IMR-90 (cell line): ENCODE results near the gene NSUN6. TPM values are rescaled to one million over a fixed set of nuclear protein-coding genes. Genes with fewer than 3 reads are reported as not detected.

ENCODE experiments used
- ATAC-seq: fragments of 200-7000 bp; cut with Tn5 transposase; 2 replicates; pipeline ENCODE4 v1.9.1; 2020; ENCODE audit warnings: low read depth, mild to moderate bottlenecking, moderate library complexity
- BruUV-seq: library from RNA; stranded (reverse); fragments of 400-500 nt; replicated peaks from 2 replicates; lab custom pipeline; 2021; lab: Mats Ljungman, UMichigan
- CTCF ChIA-PET: fragments of 300-600 bp; formaldehyde crosslinking; extraction: SDS; loops from one replicate; lab custom pipeline; 2021; ENCODE audit warnings: antibody characterized with exemption; lab: Yijun Ruan, JAX
- POLR2A ChIA-PET: fragments of 300-600 bp; sonication (Branson Sonifier 250); formaldehyde crosslinking; loops from one replicate; lab custom pipeline; 2022; ENCODE audit warnings: antibody characterized with exemption; ENCODE audit not compliant: unreplicated experiment; lab: Charles Lee
- DNase-seq: peaks from one replicate; pipeline ENCODE4 v3.0.0; 2013
- H2AFZ ChIP-seq: replicated peaks from 2 replicates; pipeline ENCODE3; 2013; ENCODE audit warnings: low read length, mild to moderate bottlenecking; ENCODE audit not compliant: poor library complexity
- H2AK5ac ChIP-seq: 2 replicates; pipeline ENCODE4 v1.6.1; 2013; ENCODE audit warnings: low read depth, low read length, inconsistent platforms
- H2AK9ac ChIP-seq: replicated peaks from 2 replicates; pipeline ENCODE3; 2013; ENCODE audit warnings: mild to moderate bottlenecking, low read depth, low read length, moderate library complexity; ENCODE audit not compliant: poor library complexity
- H2BK120ac ChIP-seq: 2 replicates; pipeline ENCODE4 v1.6.1; 2013; ENCODE audit warnings: low read depth, low read length, inconsistent platforms
- H2BK15ac ChIP-seq: 3 replicates; pipeline ENCODE4 v1.6.1; 2013; ENCODE audit warnings: low read depth, low read length, inconsistent platforms
- H2BK20ac ChIP-seq: 2 replicates; pipeline ENCODE4 v1.6.1; 2013; ENCODE audit warnings: low read depth, mild to moderate bottlenecking, inconsistent platforms, low read length, moderate library complexity
- H2BK5ac ChIP-seq: 2 replicates; pipeline ENCODE4 v1.6.1; 2013; ENCODE audit warnings: mild to moderate bottlenecking, low read depth, low read length, inconsistent platforms; ENCODE audit not compliant: poor library complexity, severe bottlenecking
- H3K14ac ChIP-seq: replicated peaks from 2 replicates; pipeline ENCODE4 v1.6.1; 2013; ENCODE audit warnings: low read depth, low read length, inconsistent platforms
- H3K18ac ChIP-seq: 2 replicates; pipeline ENCODE4 v1.6.1; 2013; ENCODE audit warnings: low read depth, low read length, control low read depth
- H3K23ac ChIP-seq: 2 replicates; pipeline ENCODE4 v1.6.1; 2013; ENCODE audit warnings: low read depth, low read length, inconsistent platforms
- H3K27ac ChIP-seq: 2 replicates; pipeline ENCODE4 v1.5.1; 2013; ENCODE audit warnings: mild to moderate bottlenecking, control low read depth, low read length; ENCODE audit not compliant: insufficient read depth
- H3K27me3 ChIP-seq: 2 replicates; pipeline ENCODE4 v1.6.1; 2013; ENCODE audit warnings: low read length; ENCODE audit not compliant: control insufficient read depth, insufficient read depth
- H3K36me3 ChIP-seq: 2 replicates; pipeline ENCODE4 v1.6.1; 2013; ENCODE audit warnings: low read length, mixed read lengths; ENCODE audit not compliant: control insufficient read depth, insufficient read depth
- H3K4ac ChIP-seq: 2 replicates; pipeline ENCODE4 v1.6.1; 2013; ENCODE audit warnings: low read depth, low read length, inconsistent platforms
- H3K4me1 ChIP-seq: 2 replicates; pipeline ENCODE4 v1.6.1; 2013; ENCODE audit warnings: low read length, mixed read lengths; ENCODE audit not compliant: control insufficient read depth, insufficient read depth
- H3K4me2 ChIP-seq: 2 replicates; pipeline ENCODE4 v1.6.1; 2013; ENCODE audit warnings: low read depth, mild to moderate bottlenecking, control low read depth, low read length, moderate library complexity
- H3K4me3 ChIP-seq: 2 replicates; pipeline ENCODE4 v1.5.1; 2013; ENCODE audit warnings: low read depth, mild to moderate bottlenecking, control low read depth, low read length, moderate library complexity; ENCODE audit not compliant: insufficient read depth
- H3K56ac ChIP-seq: 2 replicates; pipeline ENCODE4 v1.6.1; 2013; ENCODE audit warnings: low read length, inconsistent platforms; ENCODE audit not compliant: insufficient read depth; ENCODE audit errors: extremely low read depth
- H3K79me1 ChIP-seq, 2 experiments: 2 replicates each; pipeline ENCODE4 v1.6.1; 2013; ENCODE audit warnings: low read length in 2 of 2, inconsistent platforms in 1 of 2, low read depth in 1 of 2
- H3K9ac ChIP-seq: 2 replicates; pipeline ENCODE4 v1.6.1; 2013; ENCODE audit warnings: low read depth, low read length, control low read depth
- H3K9me1 ChIP-seq: 2 replicates; pipeline ENCODE4 v1.6.1; 2013; ENCODE audit warnings: low read length, inconsistent platforms; ENCODE audit not compliant: insufficient read depth
- H3K9me3 ChIP-seq: 2 replicates; pipeline ENCODE4 v1.6.1; 2013; ENCODE audit warnings: low read length; ENCODE audit not compliant: control insufficient read depth, insufficient read depth
- H4K20me1 ChIP-seq: 2 replicates; pipeline ENCODE4 v1.6.1; 2013; ENCODE audit warnings: low read length, inconsistent platforms; ENCODE audit not compliant: insufficient read depth
- H4K5ac ChIP-seq: 2 replicates; pipeline ENCODE4 v1.6.1; 2013; ENCODE audit warnings: mild to moderate bottlenecking, low read depth, low read length, control low read depth
- H4K8ac ChIP-seq, 2 experiments: 2 replicates each; pipeline ENCODE4 v1.6.1; 2013; ENCODE audit warnings: low read depth in 2 of 2, low read length in 2 of 2, control low read depth in 1 of 2, inconsistent platforms in 1 of 2
- H4K91ac ChIP-seq: 2 replicates; pipeline ENCODE4 v1.6.1; 2013; ENCODE audit warnings: low read depth, low read length, inconsistent platforms; ENCODE audit not compliant: insufficient read depth
- BHLHE40 ChIP-seq: fragments of 150-350 bp; IDR thresholded peaks from 2 replicates; pipeline ENCODE4 v1.6.1; 2016; ENCODE audit warnings: mild to moderate bottlenecking, low read depth, low read length
- CHD1 ChIP-seq: IDR thresholded peaks from 2 replicates; pipeline ENCODE4 v1.6.1; 2012; ENCODE audit warnings: low read depth, low read length, improper control_type of control experiment
- MAZ ChIP-seq: IDR thresholded peaks from 2 replicates; pipeline ENCODE4 v1.6.1; 2012; ENCODE audit warnings: low read depth, mild to moderate bottlenecking, low read length, improper control_type of control experiment, moderate library complexity, borderline replicate concordance
- MXI1 ChIP-seq: IDR thresholded peaks from 2 replicates; pipeline ENCODE4 v1.6.1; 2012; ENCODE audit warnings: low read depth, mild to moderate bottlenecking, low read length, moderate library complexity, borderline replicate concordance
- NFE2L2 ChIP-seq: fragments of 150-350 bp; IDR thresholded peaks from 2 replicates; pipeline ENCODE4 v1.6.1; 2016; ENCODE audit warnings: low read depth, mild to moderate bottlenecking, low read length
- WGBS, 2 experiments: methylation state at CpG; one replicate each; pipeline versions ENCODE4 v1.1.5 to v1.1.7; 2013; ENCODE audit warnings: missing lambda C conversion rate in 2 of 2; ENCODE audit not compliant: insufficient read length in 1 of 2; ENCODE audit errors: extremely low coverage in 2 of 2; 5-methylcytosine and 5-hydroxymethylcytosine counted together
- dilution Hi-C: fragments of 300-500 bp; cut with HindIII; formaldehyde crosslinking; loops from one replicate; pipeline ENCODE4 v1.14.3; 2018; ENCODE audit warnings: low sequenced_read_pairs; ENCODE audit not compliant: unreplicated experiment
- in situ Hi-C: fragments of 300-500 bp; cut with MboI; formaldehyde crosslinking; loops from 3 replicates; pipeline ENCODE4 v1.14.3; 2019; ENCODE audit warnings: low sequenced_read_pairs, inconsistent platforms, mixed read lengths
- intact Hi-C: fragments of 100-400 bp; cut with micrococcal nuclease; formaldehyde crosslinking; loops from 2 replicates; pipeline ENCODE4 v1.10.0; 2022
- polyA plus RNA-seq, 3 experiments: library from polyadenylated mRNA; depleted of rRNA; stranded (reverse); fragments of >200 nt; gene quantifications; 2 replicates each; pipeline ENCODE4 v1.2.3, GENCODE V29; 2012; ENCODE audit warnings: low replicate concordance in 1 of 3
- total RNA-seq: library from RNA; depleted of rRNA; stranded (reverse); fragments of >200 nt; gene quantifications from 2 replicates; pipeline ENCODE4 v1.2.3, GENCODE V29; 2012

The NSUN6 gene
- total and polyA plus RNA-seq, 2 of the 4 experiments (the other 2 are of a cell fraction): 4.6 to 11.5 TPM

DNA sequence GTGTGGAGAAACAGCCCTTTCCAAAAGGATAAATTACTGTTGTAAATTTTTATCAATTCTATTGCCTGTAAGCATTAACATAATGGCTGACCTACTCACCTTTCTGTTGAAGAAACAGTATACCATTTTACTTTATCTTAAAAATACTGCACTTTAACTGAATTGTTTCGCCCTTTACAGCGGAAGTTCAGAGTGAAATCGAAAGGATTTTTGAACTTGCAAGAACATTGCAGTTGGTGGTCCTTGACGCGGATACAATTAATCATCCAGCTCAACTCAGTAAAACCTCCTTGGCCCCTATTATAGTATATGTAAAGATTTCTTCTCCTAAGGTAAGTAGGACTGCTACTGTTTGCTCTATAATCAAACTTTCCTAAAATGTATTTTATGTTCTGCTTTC is 117.5 kb downstream of the NSUN6 start:
- intact Hi-C loops: no loop called here
- H3K36me3 ChIP-seq: peaks cover 5% of the 10 kb centered on the region; the same call in 1 of the 2 replicates
- H3K27me3 ChIP-seq: no peaks in the 10 kb centered on the region
- ChIA-PET POLR2A (no interaction called here), CTCF (no interaction called here)
- no peak overlapping the region for H2AK9ac ChIP-seq
- H4K20me1 ChIP-seq: no peaks in the 10 kb centered on the region
- DNase-seq (peak; percentile 35), ATAC-seq (no peak)
- peaks cover 4% of the 10 kb centered on the region; the same call in 1 of the 2 replicates for H3K9me3 ChIP-seq
- peaks cover 2% of the 10 kb centered on the region for H3K4me1 ChIP-seq
- H3K18ac ChIP-seq: peak overlapping the region; percentile 55
- H2AFZ ChIP-seq: no peak overlapping the region
- H3K4me2 ChIP-seq: peak overlapping the region; percentile 30; the same call in 1 of the 2 replicates
- H2BK20ac ChIP-seq: no peak overlapping the region
- H3K27ac ChIP-seq: no peak overlapping the region
- no peak overlapping the region for H4K8ac ChIP-seq
- no peak overlapping the region for H3K4me3 ChIP-seq
- no peak overlapping the region for H3K4ac ChIP-seq
- H3K14ac ChIP-seq: no peak overlapping the region; the same call in 1 of the 2 replicates
- no peak overlapping the region for H3K9ac ChIP-seq
- no peak for TF ChIP-seq BHLHE40
- no peak for TF ChIP-seq MXI1
- no peak for TF ChIP-seq NFE2L2
- no peak for TF ChIP-seq CHD1
- TF ChIP-seq MAZ: no peak
- H3K9me1 ChIP-seq: peaks cover under 1% of the 10 kb centered on the region
- H3K79me1 ChIP-seq: no peaks in the 10 kb centered on the region
- no peak overlapping the region; the same call in 1 of the 2 replicates for H4K5ac ChIP-seq
- dilution Hi-C loops: no loop called here
- no TSS peak for BruUV-seq
- in situ Hi-C loops: no loop called here
- H2AK5ac ChIP-seq: no peak overlapping the region
- H3K23ac ChIP-seq: no peak overlapping the region
- H2BK15ac ChIP-seq: no peak overlapping the region
- no peak overlapping the region; the same call in 1 of the 2 replicates for H2BK120ac ChIP-seq
- H4K91ac ChIP-seq: no peak overlapping the region
- H2BK5ac ChIP-seq: no peak overlapping the region
- no CpG with 5 or more reads among the region's 5 CpGs for WGBS, 2 experiments
- H3K56ac ChIP-seq: no peak overlapping the region
